KMS-11 (cell line): ENCODE results near the gene RNF144A.
"Not testable (repeated sequence)": the region's sequence is repeated elsewhere in the genome, so short reads cannot be mapped to it uniquely, and the experiment has no call there.

Experiments used
- H2AFZ ChIP-seq: fragments of 200-600 bp; sonication (generic); 2 replicates; pipeline ENCODE4 v1.6.1; 2016; ENCODE audit warnings: antibody characterized with exemption, mixed run types, low read depth
- H3K27ac ChIP-seq: fragments of 200-600 bp; sonication (generic); 2 replicates; pipeline ENCODE4 v1.6.1; 2016; ENCODE audit warnings: mild to moderate bottlenecking, mixed run types
- H3K27me3 ChIP-seq: fragments of 200-600 bp; sonication (generic); 2 replicates; pipeline ENCODE4 v1.6.1; 2017; ENCODE audit warnings: mild to moderate bottlenecking, low read depth, mixed run types, moderate library complexity; ENCODE audit not compliant: insufficient read depth
- H3K36me3 ChIP-seq: fragments of 200-600 bp; sonication (generic); 2 replicates; pipeline ENCODE4 v1.6.1; 2017; ENCODE audit warnings: mild to moderate bottlenecking, mixed run types; ENCODE audit not compliant: insufficient read depth
- H3K4me1 ChIP-seq: fragments of 200-600 bp; sonication (generic); 2 replicates; pipeline ENCODE4 v1.6.1; 2016; ENCODE audit warnings: mild to moderate bottlenecking, low read depth, mixed run types; ENCODE audit not compliant: poor library complexity, severe bottlenecking
- H3K4me2 ChIP-seq: fragments of 200-600 bp; sonication (generic); 2 replicates; pipeline ENCODE4 v1.7.0; 2016; ENCODE audit warnings: mild to moderate bottlenecking, mixed run types
- H3K4me3 ChIP-seq: fragments of 200-600 bp; sonication (generic); IDR thresholded peaks from 2 replicates; pipeline ENCODE4 v1.6.1; 2017; ENCODE audit warnings: low read depth, low read length, mixed read lengths; ENCODE audit not compliant: insufficient read depth
- H3K79me2 ChIP-seq: fragments of 200-600 bp; sonication (generic); 2 replicates; pipeline ENCODE4 v1.6.1; 2016; ENCODE audit warnings: low read depth, mixed run types; ENCODE audit not compliant: insufficient read depth
- H3K9ac ChIP-seq: fragments of 200-600 bp; sonication (generic); 2 replicates; pipeline ENCODE4 v1.6.1; 2016; ENCODE audit warnings: mild to moderate bottlenecking, mixed run types
- H4K20me1 ChIP-seq: fragments of 200-600 bp; sonication (generic); 2 replicates; pipeline ENCODE4 v1.6.1; 2016; ENCODE audit warnings: mild to moderate bottlenecking, mixed run types; ENCODE audit not compliant: insufficient read depth
- TF ChIP-seq, protein P1 (sequence below): fragments of 200-600 bp; sonication (generic); conservative IDR thresholded peaks from 2 replicates; pipeline ENCODE4 v1.6.1; 2017; ENCODE audit warnings: low read depth, mild to moderate bottlenecking, antibody characterized with exemption, low read length, moderate library complexity, mixed read lengths

Gene RNF144A

DNA sequence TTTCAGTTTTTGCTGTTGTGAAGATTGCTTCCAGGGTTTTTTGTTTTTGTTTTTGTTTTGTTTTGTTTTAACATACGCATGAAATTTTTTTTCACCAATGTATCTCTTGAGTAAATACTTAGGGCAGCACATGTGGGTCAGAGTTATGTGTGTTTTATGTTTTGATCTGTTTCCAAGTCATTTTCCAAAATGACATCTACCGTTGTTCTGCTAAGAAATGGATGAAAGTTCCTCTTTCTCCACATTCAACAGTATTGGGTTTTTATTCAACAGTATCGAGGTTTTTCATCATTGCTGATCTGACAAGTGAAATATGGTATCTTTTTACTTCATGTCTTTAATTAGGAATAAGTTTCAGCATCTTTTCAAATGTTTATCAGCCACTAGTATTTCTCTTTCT, 16.7 kb downstream of the RNF144A start:
- TF ChIP-seq, protein P1, sequence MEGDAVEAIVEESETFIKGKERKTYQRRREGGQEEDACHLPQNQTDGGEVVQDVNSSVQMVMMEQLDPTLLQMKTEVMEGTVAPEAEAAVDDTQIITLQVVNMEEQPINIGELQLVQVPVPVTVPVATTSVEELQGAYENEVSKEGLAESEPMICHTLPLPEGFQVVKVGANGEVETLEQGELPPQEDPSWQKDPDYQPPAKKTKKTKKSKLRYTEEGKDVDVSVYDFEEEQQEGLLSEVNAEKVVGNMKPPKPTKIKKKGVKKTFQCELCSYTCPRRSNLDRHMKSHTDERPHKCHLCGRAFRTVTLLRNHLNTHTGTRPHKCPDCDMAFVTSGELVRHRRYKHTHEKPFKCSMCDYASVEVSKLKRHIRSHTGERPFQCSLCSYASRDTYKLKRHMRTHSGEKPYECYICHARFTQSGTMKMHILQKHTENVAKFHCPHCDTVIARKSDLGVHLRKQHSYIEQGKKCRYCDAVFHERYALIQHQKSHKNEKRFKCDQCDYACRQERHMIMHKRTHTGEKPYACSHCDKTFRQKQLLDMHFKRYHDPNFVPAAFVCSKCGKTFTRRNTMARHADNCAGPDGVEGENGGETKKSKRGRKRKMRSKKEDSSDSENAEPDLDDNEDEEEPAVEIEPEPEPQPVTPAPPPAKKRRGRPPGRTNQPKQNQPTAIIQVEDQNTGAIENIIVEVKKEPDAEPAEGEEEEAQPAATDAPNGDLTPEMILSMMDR, result no peak
- no peaks in the 10 kb centered on the region for H4K20me1 ChIP-seq

DNA sequence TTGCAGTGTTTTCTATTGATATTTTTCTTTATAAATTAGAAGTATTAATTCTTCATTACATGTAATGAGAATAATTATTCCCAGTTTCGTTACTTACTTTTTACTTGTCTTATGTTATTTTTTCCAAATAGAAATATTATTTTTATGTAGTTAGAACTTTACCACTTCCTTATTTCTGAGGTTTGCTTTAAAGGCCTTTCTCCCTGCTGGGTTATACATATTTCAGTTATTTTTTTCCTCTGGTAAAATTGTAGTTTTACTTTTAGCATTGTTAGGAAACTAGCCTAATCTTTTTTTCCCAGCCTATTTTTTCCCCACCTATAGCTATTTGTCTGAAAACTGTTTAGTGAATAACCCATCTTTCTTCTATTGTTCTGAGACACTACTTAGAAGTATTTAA, 17.1 kb downstream of the RNF144A start:
- H3K27ac ChIP-seq, result no peak overlapping the region
- H2AFZ ChIP-seq, result no peak overlapping the region
- TF ChIP-seq, protein P1, result no peak
- no peaks in the 10 kb centered on the region for H3K79me2 ChIP-seq
- no peak overlapping the region for H3K4me2 ChIP-seq
- no peak overlapping the region for H3K9ac ChIP-seq
- H3K27me3 ChIP-seq, result no peaks in the 10 kb centered on the region
- no peaks in the 10 kb centered on the region for H4K20me1 ChIP-seq
- H3K4me3 ChIP-seq, result no peak overlapping the region
- H3K4me1 ChIP-seq, result peaks cover 10% of the 10 kb centered on the region
- no peaks in the 10 kb centered on the region for H3K36me3 ChIP-seq

More for the DNA sequence above, 16.7 kb downstream of the RNF144A start:
- Histone ChIP-seq H3K4me3 (no peak overlapping the region), H3K79me2 (no peaks in the 10 kb centered on the region), H3K4me1 (peaks cover 13% of the 10 kb centered on the region), H3K27me3 (no peaks in the 10 kb centered on the region), H3K4me2 (no peak overlapping the region), H3K36me3 (no peaks in the 10 kb centered on the region), H3K27ac (no peak overlapping the region), H3K9ac (no peak overlapping the region), H2AFZ (no peak overlapping the region)

DNA sequence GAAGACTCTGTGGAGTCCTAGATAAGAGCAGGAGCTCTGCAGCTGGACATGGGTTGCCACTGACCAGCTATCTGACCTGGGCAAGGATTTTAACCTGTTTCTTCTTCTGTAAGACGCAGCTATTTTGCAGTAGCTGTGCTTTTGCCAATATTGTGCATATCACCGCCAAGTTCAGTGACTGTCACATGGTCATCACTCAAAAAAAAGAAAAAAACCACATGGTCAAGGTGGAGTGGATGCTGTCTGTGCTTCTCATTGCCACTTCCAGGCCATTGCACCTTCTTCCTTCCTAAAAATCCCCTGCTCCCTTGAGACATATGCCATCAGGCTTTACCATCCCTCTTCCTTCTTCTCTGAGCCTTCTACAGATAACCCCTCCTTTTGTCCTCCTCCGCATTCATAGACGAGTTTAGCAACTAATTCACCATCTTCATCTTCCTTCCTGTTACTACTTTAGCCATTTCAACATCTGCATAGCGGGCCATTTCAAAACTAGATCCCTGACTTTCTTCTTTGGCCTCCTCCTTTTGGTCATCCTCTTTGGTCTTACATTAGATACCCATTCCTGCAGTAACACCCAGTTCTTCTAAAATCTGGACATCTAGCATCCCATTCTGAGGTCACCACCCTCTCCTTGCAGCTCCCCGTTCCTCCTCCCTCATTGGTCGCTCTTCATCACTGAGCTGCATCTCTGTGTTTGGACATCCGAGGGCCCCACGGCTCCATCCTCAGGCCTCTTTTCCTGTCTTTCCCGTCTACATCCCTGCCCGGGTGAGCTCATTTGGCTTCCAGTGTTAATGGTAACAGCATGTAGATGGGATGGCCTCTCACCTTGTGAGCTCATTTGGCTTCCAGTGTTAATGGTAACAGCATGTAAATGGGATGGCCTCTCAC, 17.8 kb downstream of the RNF144A start:
- H3K4me1 ChIP-seq, result peaks cover 4% of the 10 kb centered on the region
- TF ChIP-seq, protein P1, result no peak
- no peaks in the 10 kb centered on the region for H3K79me2 ChIP-seq
- H2AFZ ChIP-seq, result no peak overlapping the region
- H4K20me1 ChIP-seq, result no peaks in the 10 kb centered on the region
- H3K27ac ChIP-seq, result no peak overlapping the region
- H3K4me3 ChIP-seq, result no peak overlapping the region
- no peak overlapping the region for H3K4me2 ChIP-seq
- no peak overlapping the region for H3K9ac ChIP-seq
- no peaks in the 10 kb centered on the region for H3K36me3 ChIP-seq
- H3K27me3 ChIP-seq, result no peaks in the 10 kb centered on the region

DNA sequence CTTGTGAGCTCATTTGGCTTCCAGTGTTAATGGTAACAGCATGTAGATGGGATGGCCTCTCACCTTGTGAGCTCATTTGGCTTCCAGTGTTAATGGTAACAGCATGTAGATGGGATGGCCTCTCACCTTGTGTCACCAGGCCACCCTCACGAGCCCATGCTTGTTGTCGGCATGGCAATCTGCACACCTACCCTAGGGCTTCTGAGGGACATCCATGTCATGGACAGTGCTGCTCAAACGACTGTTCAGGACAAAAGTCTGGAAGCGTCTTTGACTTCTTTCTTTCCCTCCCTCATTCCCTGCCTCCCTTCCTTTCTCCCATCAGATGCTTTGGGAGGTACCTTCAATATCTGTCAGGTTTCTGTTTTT, 18.4 kb downstream of the RNF144A start:
- H3K36me3 ChIP-seq, H3K27me3 ChIP-seq, H4K20me1 ChIP-seq, H3K79me2 ChIP-seq, H3K4me3 ChIP-seq, H3K4me2 ChIP-seq, H3K27ac ChIP-seq, H2AFZ ChIP-seq, H3K4me1 ChIP-seq, H3K9ac ChIP-seq: not testable (repeated sequence)

DNA sequence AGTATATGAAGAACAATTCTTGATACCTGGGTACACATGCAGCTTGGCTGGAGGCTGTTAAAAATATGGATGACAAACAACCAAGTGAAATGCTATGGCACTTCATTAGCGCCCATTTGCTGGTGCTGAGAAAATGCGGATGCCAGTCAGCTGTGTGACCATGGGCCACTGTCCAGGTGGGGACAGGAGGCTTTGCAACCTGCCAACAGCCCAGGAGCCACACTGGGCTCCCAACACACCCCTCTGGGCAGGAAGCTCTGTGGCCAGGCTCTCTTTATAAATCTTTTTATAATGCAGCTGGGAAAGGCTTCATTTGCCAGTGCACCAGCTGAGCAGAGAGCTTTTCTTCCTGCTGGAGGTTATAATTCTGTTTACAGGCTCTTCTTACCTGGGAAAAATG, 19.9 kb downstream of the RNF144A start:
- no peaks in the 10 kb centered on the region for H3K27me3 ChIP-seq
- no peaks in the 10 kb centered on the region for H3K79me2 ChIP-seq
- no peak overlapping the region for H2AFZ ChIP-seq
- H3K9ac ChIP-seq, result no peak overlapping the region
- no peaks in the 10 kb centered on the region for H3K4me1 ChIP-seq
- H3K27ac ChIP-seq, result no peak overlapping the region
- no peaks in the 10 kb centered on the region for H3K36me3 ChIP-seq
- TF ChIP-seq, protein P1, result no peak
- no peaks in the 10 kb centered on the region for H4K20me1 ChIP-seq
- no peak overlapping the region for H3K4me3 ChIP-seq
- no peak overlapping the region for H3K4me2 ChIP-seq
